ENCODE results near the gene GALNT13.

Gene GALNT13

DNA sequence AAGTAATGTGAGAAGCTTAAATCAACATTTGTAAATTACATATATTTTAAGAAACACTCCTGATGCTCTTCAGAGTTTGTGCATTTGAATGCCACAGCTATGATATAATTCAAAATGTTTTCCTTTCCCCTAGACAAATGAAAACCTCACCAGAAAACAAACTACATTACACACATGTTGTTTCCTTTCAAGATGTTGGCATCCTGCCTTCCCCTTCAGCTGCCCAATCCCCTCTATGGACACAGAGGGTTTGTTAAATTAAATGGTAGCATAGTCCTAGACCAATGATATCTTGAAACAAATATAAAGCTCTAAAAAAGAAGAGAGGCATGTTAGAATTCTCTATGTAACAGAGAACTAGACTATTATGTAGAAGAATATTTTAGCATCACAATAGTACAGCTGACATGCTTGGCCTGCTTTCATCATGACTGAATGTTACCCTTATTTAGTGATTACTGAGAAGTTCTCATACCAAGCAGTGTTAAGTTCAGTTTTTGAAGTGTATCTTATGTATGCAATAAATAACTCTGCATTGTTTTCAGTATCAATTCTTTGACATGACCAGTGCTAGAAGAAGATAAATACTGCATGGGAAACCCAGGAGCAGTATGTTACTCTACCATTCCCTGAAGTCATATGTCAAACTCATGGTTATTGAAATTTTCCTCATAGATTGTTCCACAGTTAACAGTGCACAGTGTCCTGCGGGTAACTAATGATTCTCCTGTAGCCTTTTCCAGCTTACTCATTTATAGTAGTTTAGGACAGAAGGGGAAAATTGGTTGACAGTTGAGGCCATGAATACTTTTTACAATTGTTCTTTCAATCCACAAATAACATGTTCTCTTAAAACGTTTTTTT is 510.4 kb downstream of the GALNT13 start:
- no peak for DNase-seq (ENCODE audit: low read depth)
- no peak for TF ChIP-seq CTCF (conservative IDR thresholded peaks at IDR 0.05; ENCODE audit: low read length)
- H3K4me3 ChIP-seq (ENCODE audit: low read length): no peak overlapping the region

- no peak overlapping the region for H3K4me3 ChIP-seq (ENCODE audit: low read length)
- no peak for DNase-seq (ENCODE audit: low read depth)
- TF ChIP-seq CTCF (conservative IDR thresholded peaks at IDR 0.05; ENCODE audit: low read length): no peak
These were observed 514.5 kb downstream of the GALNT13 start for GRCh38 chr2:154386186-154386585.

GRCh38 chr2:154391051-154391450 is 519.3 kb downstream of the GALNT13 start:
- no peak for TF ChIP-seq CTCF (conservative IDR thresholded peaks at IDR 0.05; ENCODE audit: low read length)
- no peak overlapping the region for H3K4me3 ChIP-seq (ENCODE audit: low read length)
- no peak for DNase-seq (ENCODE audit: low read depth)

GRCh38 chr2:154392256-154392655 is 520.5 kb downstream of the GALNT13 start:
- TF ChIP-seq CTCF (conservative IDR thresholded peaks at IDR 0.05; ENCODE audit: low read length): no peak
- no peak overlapping the region for H3K4me3 ChIP-seq (ENCODE audit: low read length)
- no peak for DNase-seq (ENCODE audit: low read depth)

- DNase-seq (ENCODE audit: low read depth): no peak
- no peak overlapping the region for H3K4me3 ChIP-seq (ENCODE audit: low read length)
These were observed 522.9 kb downstream of the GALNT13 start for GRCh38 chr2:154394600-154394999.

GRCh38 chr2:154400563-154401290 is 529.0 kb downstream of the GALNT13 start:
- no peak for TF ChIP-seq CTCF (conservative IDR thresholded peaks at IDR 0.05; ENCODE audit: low read length)
- no peak overlapping the region for H3K4me3 ChIP-seq (ENCODE audit: low read length)

More at GRCh38 chr2:154394600-154394999, 522.9 kb downstream of the GALNT13 start:
- no peak for TF ChIP-seq CTCF (conservative IDR thresholded peaks at IDR 0.05; ENCODE audit: low read length)

More at GRCh38 chr2:154400563-154401290, 529.0 kb downstream of the GALNT13 start:
- DNase-seq (ENCODE audit: low read depth): no peak

All from AG10803 (cell line).